Measurements from ENCODE around the gene PLRG1.

Gene PLRG1

DNA sequence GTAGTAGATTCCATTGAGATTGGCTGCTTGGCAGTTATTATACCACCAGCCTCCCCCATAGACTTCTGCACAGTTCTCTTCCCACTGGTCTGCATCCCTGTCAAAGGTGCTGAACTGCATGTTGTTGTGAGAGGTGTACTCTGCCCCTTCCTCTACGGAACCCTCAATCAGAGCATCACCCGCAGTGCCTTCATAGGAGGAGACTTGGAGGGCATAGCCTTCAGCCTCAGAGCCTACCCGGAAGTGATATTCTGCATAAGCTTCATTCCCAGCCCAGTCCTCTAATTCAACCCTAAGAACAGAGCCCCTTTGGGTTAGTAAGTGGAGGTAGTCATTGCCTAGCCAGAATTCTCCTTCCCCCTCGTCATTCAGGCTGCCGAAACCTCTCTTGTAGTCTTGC lies 34.1 kb upstream of the PLRG1 start:
- Mint-ChIP-seq H3K9me3 (no peaks in the 10 kb centered on the region), H3K27me3 (ENCODE audit: low read depth) (peaks cover under 1% of the 10 kb centered on the region), H3K4me3 (no peak overlapping the region), H3K4me1 (ENCODE audit: low read depth) (no peaks in the 10 kb centered on the region), H3K36me3 (ENCODE audit: low read depth) (no peaks in the 10 kb centered on the region), H3K27ac (no peak overlapping the region)
- DNase-seq (ENCODE audit: low spot score) = no peak

- DNase-seq (ENCODE audit: low spot score) = no peak
- H3K9me3 Mint-ChIP-seq = no peaks in the 10 kb centered on the region
- H3K4me3 Mint-ChIP-seq = no peak overlapping the region
- no peaks in the 10 kb centered on the region for H3K36me3 Mint-ChIP-seq (ENCODE audit: low read depth)
- no peak overlapping the region for H3K27ac Mint-ChIP-seq
- H3K27me3 Mint-ChIP-seq (ENCODE audit: low read depth) = peaks cover 3% of the 10 kb centered on the region
- H3K4me1 Mint-ChIP-seq (ENCODE audit: low read depth) = no peaks in the 10 kb centered on the region
These were observed 33.5 kb upstream of the PLRG1 start for GRCh38 chr4:154583677-154584076.

DNA sequence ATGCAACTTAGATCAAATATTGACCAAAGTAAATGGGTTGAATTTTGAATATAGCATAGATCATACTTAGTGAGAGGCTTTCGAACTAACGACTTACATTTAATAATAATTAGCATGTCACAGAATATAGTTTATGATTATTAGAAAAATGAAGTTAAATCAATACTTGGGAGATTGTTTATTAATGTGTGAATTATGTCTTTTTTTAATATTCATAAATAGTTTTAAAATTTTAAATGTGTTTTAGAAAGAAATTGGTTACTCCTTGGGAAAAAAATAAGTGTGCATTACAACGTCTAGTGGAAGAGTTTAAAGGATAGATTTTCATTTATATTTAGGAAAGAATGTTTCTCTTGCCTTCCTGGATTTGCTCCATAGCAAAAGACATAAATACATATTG lies 33.0 kb upstream of the PLRG1 start:
- Mint-ChIP-seq H3K36me3 (ENCODE audit: low read depth) (no peaks in the 10 kb centered on the region), H3K27me3 (ENCODE audit: low read depth) (peaks cover 3% of the 10 kb centered on the region)

DNA sequence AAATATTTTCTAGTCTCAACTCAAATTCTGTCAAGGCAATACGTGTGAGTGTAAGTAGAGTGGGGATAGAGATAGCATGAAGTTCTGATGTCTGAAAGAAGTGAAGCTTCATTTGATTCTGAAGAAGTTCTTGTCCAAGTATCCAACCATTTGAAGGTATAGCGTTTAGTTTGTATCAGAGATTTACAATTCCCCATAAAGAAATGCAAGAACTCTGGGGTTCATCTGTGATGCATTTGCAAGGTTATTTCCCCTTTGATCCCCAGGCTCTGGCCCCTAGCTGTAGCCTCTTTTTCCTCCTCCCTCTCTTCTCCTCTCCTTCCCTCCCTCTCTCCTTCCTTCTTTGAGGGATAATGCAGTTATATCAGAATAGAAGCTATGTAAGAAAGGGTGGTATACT lies 32.5 kb upstream of the PLRG1 start:
- Mint-ChIP-seq H3K27ac (no peak overlapping the region), H3K27me3 (ENCODE audit: low read depth) (peaks cover 3% of the 10 kb centered on the region), H3K4me3 (no peak overlapping the region), H3K9me3 (no peaks in the 10 kb centered on the region), H3K4me1 (ENCODE audit: low read depth) (no peaks in the 10 kb centered on the region), H3K36me3 (ENCODE audit: low read depth) (no peaks in the 10 kb centered on the region)
- no peak for DNase-seq (ENCODE audit: low spot score)

More for the DNA sequence above, 33.0 kb upstream of the PLRG1 start:
- no peak overlapping the region for H3K4me3 Mint-ChIP-seq
- no peaks in the 10 kb centered on the region for H3K9me3 Mint-ChIP-seq
- H3K4me1 Mint-ChIP-seq (ENCODE audit: low read depth) = no peaks in the 10 kb centered on the region
- no peak for DNase-seq (ENCODE audit: low spot score)
- H3K27ac Mint-ChIP-seq = no peak overlapping the region

GRCh38 chr4:154579927-154580326 lies 29.7 kb upstream of the PLRG1 start:
- no peak for DNase-seq (ENCODE audit: low spot score)
- Mint-ChIP-seq H3K4me3 (no peak overlapping the region), H3K27me3 (ENCODE audit: low read depth) (peaks cover 3% of the 10 kb centered on the region), H3K27ac (no peak overlapping the region), H3K4me1 (ENCODE audit: low read depth) (no peaks in the 10 kb centered on the region), H3K9me3 (no peaks in the 10 kb centered on the region), H3K36me3 (ENCODE audit: low read depth) (no peaks in the 10 kb centered on the region)

DNA sequence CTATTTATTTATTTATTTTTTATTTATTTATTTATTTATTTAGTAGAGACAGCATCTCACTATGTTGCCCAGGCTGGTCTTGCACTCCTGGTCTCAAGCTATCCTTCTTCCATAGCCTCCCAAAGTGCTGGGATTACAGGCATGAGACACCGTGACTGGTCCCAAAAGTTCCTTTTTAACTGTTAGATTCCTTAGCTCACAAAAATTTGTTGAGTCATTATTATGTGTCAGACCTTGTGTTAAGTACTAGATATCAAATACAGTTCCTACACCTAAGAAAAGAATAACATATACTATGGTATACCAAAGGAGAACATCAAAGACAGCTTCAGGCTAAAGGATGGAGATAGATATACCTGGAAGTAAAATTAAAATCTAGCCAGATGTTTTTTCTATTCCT lies 28.7 kb upstream of the PLRG1 start:
- H3K9me3 Mint-ChIP-seq = no peaks in the 10 kb centered on the region
- H3K27me3 Mint-ChIP-seq (ENCODE audit: low read depth) = peaks cover 3% of the 10 kb centered on the region
- no peaks in the 10 kb centered on the region for H3K4me1 Mint-ChIP-seq (ENCODE audit: low read depth)
- no peak overlapping the region for H3K27ac Mint-ChIP-seq
- H3K4me3 Mint-ChIP-seq = no peak overlapping the region
- DNase-seq (ENCODE audit: low spot score) = no peak
- H3K36me3 Mint-ChIP-seq (ENCODE audit: low read depth) = no peaks in the 10 kb centered on the region

DNA sequence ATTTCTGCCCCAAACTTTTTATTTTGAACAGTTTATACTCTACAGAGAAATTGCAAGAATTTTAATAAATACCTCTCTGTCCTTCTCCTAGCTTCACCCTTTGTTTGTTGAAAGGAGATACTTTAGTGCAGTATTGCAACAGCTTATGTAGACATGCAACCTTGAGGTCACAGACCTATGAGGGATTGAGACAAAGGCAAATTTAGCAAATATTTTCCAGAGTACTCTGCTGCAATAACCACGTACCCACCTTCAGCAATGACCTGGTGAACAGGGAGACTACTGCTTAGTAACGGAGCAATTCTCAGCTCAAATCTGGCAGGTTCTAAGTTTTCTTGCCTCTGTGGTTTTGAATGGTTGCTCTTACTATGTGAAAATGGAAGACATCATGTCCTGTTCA lies 27.1 kb upstream of the PLRG1 start:
- no peak for DNase-seq (ENCODE audit: low spot score)
- Mint-ChIP-seq H3K4me1 (ENCODE audit: low read depth) (no peaks in the 10 kb centered on the region), H3K27me3 (ENCODE audit: low read depth) (peaks cover 3% of the 10 kb centered on the region), H3K4me3 (no peak overlapping the region), H3K36me3 (ENCODE audit: low read depth) (no peaks in the 10 kb centered on the region), H3K27ac (no peak overlapping the region), H3K9me3 (no peaks in the 10 kb centered on the region)

DNA sequence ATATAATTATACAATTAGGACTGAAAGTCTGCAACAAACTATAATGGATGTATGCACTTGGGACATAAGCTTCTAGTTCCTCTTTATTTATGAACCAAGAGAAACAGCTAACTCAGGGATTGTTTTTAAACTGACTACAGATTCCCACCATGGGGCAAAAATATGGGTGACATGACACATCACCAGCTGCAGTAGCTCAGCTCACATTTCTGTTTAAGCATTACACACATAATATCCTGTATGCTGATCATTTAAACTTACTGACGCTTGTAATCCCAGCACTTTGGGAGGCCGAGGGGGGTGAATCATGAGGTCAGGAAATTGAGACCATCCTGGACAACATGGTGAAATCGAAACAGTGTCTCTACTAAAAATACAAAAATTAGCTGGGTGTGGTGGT lies 24.1 kb upstream of the PLRG1 start:
- Mint-ChIP-seq H3K36me3 (ENCODE audit: low read depth) (no peaks in the 10 kb centered on the region), H3K27me3 (ENCODE audit: low read depth) (peaks cover 3% of the 10 kb centered on the region), H3K9me3 (no peaks in the 10 kb centered on the region), H3K27ac (no peak overlapping the region), H3K4me1 (ENCODE audit: low read depth) (no peaks in the 10 kb centered on the region), H3K4me3 (no peak overlapping the region)
- DNase-seq (ENCODE audit: low spot score) = no peak

DNA sequence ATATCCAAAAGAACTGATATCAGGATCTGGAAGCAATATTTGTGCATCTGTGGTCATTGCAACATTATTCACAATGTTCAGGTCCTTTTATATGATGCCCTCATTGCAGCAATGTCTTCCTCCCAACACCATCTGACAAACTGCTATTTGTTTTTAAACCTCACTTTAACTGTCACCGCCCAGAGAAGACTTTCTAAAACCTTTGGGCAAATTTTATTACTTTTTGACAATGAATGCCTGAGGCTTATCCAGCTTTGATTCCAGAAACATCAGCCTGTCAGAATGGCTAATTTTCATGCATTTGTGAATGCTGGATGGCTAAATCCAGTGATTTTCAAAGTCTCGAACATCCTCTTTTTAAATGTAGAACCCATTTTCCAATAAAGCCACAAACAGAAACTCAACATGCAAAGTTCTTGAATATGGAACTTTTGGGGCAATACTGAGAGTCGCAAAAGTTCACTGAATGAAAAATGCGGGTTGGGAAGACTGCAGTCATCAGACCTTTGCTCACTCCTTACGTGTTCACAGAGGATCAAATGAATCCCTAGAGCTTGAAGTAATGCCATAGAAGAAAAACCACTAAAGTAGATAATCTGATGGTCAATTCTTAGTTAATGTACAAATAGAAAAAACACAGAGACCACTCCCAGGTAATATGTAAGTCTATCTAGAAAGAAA lies 23.1 kb upstream of the PLRG1 start:
- no peaks in the 10 kb centered on the region for H3K4me1 Mint-ChIP-seq (ENCODE audit: low read depth)
- no peak for DNase-seq (ENCODE audit: low spot score)
- H3K27me3 Mint-ChIP-seq (ENCODE audit: low read depth) = no peaks in the 10 kb centered on the region
- no peak overlapping the region for H3K27ac Mint-ChIP-seq
- no peak overlapping the region for H3K4me3 Mint-ChIP-seq
- no peaks in the 10 kb centered on the region for H3K9me3 Mint-ChIP-seq
- no peaks in the 10 kb centered on the region for H3K36me3 Mint-ChIP-seq (ENCODE audit: low read depth)

DNA sequence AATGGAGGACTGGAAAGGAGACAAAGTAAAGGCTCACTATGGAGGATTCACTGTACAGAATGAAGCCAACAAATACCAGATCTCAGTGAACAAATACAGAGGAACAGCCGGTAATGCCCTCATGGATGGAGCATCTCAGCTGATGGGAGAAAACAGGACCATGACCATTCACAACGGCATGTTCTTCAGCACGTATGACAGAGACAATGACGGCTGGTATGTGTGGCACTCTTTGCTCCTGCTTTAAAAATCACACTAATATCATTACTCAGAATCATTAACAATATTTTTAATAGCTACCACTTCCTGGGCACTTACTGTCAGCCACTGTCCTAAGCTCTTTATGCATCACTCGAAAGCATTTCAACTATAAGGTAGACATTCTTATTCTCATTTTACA lies 19.4 kb upstream of the PLRG1 start:
- Mint-ChIP-seq H3K27ac (no peak overlapping the region), H3K4me1 (ENCODE audit: low read depth) (no peaks in the 10 kb centered on the region), H3K36me3 (ENCODE audit: low read depth) (no peaks in the 10 kb centered on the region), H3K9me3 (no peaks in the 10 kb centered on the region), H3K4me3 (no peak overlapping the region), H3K27me3 (ENCODE audit: low read depth) (no peaks in the 10 kb centered on the region)
- DNase-seq (ENCODE audit: low spot score) = no peak

GRCh38 chr4:154569028-154569427 lies 18.8 kb upstream of the PLRG1 start:
- Mint-ChIP-seq H3K36me3 (ENCODE audit: low read depth) (no peaks in the 10 kb centered on the region), H3K4me1 (ENCODE audit: low read depth) (no peaks in the 10 kb centered on the region)

GRCh38 chr4:154566639-154567204 lies 16.5 kb upstream of the PLRG1 start:
- Mint-ChIP-seq H3K36me3 (ENCODE audit: low read depth) (no peaks in the 10 kb centered on the region), H3K9me3 (no peaks in the 10 kb centered on the region), H3K4me3 (no peak overlapping the region), H3K4me1 (ENCODE audit: low read depth) (no peaks in the 10 kb centered on the region), H3K27me3 (ENCODE audit: low read depth) (peaks cover 2% of the 10 kb centered on the region), H3K27ac (no peak overlapping the region)
- DNase-seq (ENCODE audit: low spot score) = no peak

More at GRCh38 chr4:154569028-154569427, 18.8 kb upstream of the PLRG1 start:
- no peaks in the 10 kb centered on the region for H3K9me3 Mint-ChIP-seq
- no peak overlapping the region for H3K4me3 Mint-ChIP-seq
- H3K27me3 Mint-ChIP-seq (ENCODE audit: low read depth) = no peaks in the 10 kb centered on the region
- DNase-seq (ENCODE audit: low spot score) = no peak
- H3K27ac Mint-ChIP-seq = no peak overlapping the region

- Mint-ChIP-seq H3K36me3 (ENCODE audit: low read depth) (no peaks in the 10 kb centered on the region), H3K27ac (no peak overlapping the region), H3K27me3 (ENCODE audit: low read depth) (peaks cover 4% of the 10 kb centered on the region), H3K4me1 (ENCODE audit: low read depth) (no peaks in the 10 kb centered on the region), H3K9me3 (no peaks in the 10 kb centered on the region), H3K4me3 (no peak overlapping the region)
- no peak for DNase-seq (ENCODE audit: low spot score)
These were observed 15.5 kb upstream of the PLRG1 start for GRCh38 chr4:154565704-154566103.

DNA sequence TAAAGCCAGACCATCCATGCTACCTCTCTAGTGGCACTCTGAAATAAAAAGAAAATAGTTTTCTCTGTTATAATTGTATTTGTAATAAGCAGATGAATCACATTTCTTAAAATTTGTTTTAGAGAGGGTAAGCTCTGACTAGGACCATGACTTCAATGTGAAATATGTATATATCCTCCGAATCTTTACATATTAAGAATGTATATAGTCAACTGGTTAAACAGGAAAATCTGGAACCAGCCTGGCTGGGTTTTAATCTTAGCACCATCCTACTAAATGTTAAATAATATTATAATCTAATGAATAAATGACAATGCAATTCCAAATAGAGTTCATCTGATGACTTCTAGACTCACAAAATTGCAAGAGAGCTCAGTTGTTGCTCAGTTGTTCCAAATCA lies 14.1 kb upstream of the PLRG1 start:
- no peaks in the 10 kb centered on the region for H3K9me3 Mint-ChIP-seq
- no peak overlapping the region for H3K4me3 Mint-ChIP-seq
- H3K36me3 Mint-ChIP-seq (ENCODE audit: low read depth) = no peaks in the 10 kb centered on the region
- peaks cover 4% of the 10 kb centered on the region for H3K27me3 Mint-ChIP-seq (ENCODE audit: low read depth)
- no peaks in the 10 kb centered on the region for H3K4me1 Mint-ChIP-seq (ENCODE audit: low read depth)
- no peak overlapping the region for H3K27ac Mint-ChIP-seq
- DNase-seq (ENCODE audit: low spot score) = no peak

DNA sequence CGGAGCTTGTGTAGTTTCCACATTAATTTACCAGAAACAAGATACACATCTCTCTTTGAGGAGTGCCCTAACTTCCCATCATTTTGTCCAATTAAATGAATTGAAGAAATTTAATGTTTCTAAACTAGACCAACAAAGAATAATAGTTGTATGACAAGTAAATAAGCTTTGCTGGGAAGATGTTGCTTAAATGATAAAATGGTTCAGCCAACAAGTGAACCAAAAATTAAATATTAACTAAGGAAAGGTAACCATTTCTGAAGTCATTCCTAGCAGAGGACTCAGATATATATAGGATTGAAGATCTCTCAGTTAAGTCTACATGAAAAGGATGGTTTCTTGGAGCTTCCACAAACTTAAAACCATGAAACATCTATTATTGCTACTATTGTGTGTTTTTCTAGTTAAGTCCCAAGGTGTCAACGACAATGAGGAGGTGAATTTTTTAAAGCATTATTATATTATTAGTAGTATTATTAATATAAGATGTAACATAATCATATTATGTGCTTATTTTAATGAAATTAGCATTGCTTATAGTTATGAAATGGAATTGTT lies 12.6 kb upstream of the PLRG1 start, which contains the start of gene FGB:
FGB (plus strand) TSS at position 315 of the 558 bp plus-strand sequence; CDS start at position 323, 8 bp downstream.
- DNase-seq (ENCODE audit: low spot score) = no peak
- no peak within 1 kb of the TSS for H3K4me3 Mint-ChIP-seq
- peaks cover 4% of the 10 kb centered on the region for H3K27me3 Mint-ChIP-seq (ENCODE audit: low read depth)
- no peaks in the 10 kb centered on the region for H3K9me3 Mint-ChIP-seq
- H3K27ac Mint-ChIP-seq = no peak within 1 kb of the TSS
- H3K4me1 Mint-ChIP-seq (ENCODE audit: low read depth) = no peaks in the 10 kb centered on the region
- no peaks in the 10 kb centered on the region for H3K36me3 Mint-ChIP-seq (ENCODE audit: low read depth)
